ENCODE results near the gene KSR2.

Gene KSR2

DNA sequence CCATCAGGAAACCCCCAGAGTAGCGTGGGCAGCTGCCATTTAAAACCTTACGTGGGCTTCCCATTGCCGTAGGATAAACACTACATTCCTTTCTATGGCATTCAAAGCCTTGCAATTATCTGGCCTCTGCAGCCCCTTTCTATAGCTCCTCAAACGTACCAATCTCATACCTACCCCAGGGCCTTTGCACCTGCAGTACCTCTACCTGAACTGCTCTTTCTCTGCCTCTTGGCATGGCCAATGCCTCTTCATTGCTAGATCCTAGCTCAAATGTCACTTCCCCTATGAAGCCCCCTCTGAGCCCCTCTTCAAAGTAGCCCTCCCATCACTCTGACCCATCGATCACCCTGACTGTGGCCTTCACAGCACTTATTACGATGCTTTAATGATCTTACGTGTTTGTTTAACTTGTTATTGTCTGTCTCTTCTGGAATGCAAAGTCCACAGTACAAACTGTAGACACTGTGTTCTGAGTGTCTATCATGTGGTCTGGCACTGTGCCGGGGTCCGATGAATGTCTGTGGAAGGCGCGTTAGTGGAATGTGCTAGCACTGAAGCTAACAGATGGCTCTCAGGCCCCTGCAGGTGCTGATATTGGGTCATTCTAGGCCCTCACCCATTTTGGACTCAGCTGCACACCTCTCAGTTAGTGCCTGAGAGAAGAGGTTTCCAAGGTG is 450.1 kb downstream of the KSR2 start:
- Histone ChIP-seq H3K27me3 (ENCODE audit: control insufficient read depth, insufficient read depth, low read length, poor library complexity, severe bottlenecking) (no peaks in the 10 kb centered on the region), H3K9me3 (ENCODE audit: control insufficient read depth, low read length) (no peaks in the 10 kb centered on the region), H3K4me1 (ENCODE audit: control insufficient read depth, insufficient read depth, low read length) (peaks cover 9% of the 10 kb centered on the region), H3K4me3 (ENCODE audit: insufficient read depth, low read depth, low read length) (no peak overlapping the region), H3K36me3 (ENCODE audit: control insufficient read depth, insufficient read depth, low read length) (no peaks in the 10 kb centered on the region), H3K27ac (ENCODE audit: insufficient read depth, low read depth, low read length, poor library complexity, severe bottlenecking) (no peak overlapping the region)
- WGBS, 2 experiments = 86 to 88% methylated on average over 11 of the region's 11 CpGs

DNA sequence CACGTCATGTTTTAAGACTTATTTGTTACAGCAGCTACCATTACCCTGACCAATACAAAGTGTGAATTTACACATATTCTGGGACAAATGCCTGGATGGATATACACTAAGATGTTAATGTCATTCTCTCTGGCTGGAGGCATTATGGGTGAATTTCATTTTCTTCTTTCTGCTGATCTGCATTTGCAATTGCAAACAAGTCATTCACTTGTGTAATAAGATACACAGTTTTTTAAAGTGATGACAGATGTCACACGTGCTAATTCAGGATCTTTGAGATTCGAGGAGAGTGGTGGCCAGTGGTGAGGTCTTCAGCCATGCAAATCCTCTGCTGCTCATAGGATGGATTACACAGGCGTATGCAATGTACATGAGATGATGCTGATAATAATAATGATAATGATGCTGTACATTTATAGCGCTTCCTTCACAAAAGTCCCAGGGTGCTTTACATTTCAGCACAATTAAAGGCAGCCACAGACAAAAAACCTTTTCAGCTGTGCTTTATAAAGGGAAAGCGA is 451.5 kb downstream of the KSR2 start:
- WGBS, 2 experiments = 91 to 95% methylated on average over 5 of the region's 6 CpGs
- no peak overlapping the region for H3K27ac ChIP-seq (ENCODE audit: insufficient read depth, low read depth, low read length, poor library complexity, severe bottlenecking)
- no peaks in the 10 kb centered on the region for H3K9me3 ChIP-seq (ENCODE audit: control insufficient read depth, low read length)
- H3K27me3 ChIP-seq (ENCODE audit: control insufficient read depth, insufficient read depth, low read length, poor library complexity, severe bottlenecking) = no peaks in the 10 kb centered on the region
- H3K36me3 ChIP-seq (ENCODE audit: control insufficient read depth, insufficient read depth, low read length) = no peaks in the 10 kb centered on the region
- peaks cover 13% of the 10 kb centered on the region for H3K4me1 ChIP-seq (ENCODE audit: control insufficient read depth, insufficient read depth, low read length)
- H3K4me3 ChIP-seq (ENCODE audit: insufficient read depth, low read depth, low read length) = no peak overlapping the region

DNA sequence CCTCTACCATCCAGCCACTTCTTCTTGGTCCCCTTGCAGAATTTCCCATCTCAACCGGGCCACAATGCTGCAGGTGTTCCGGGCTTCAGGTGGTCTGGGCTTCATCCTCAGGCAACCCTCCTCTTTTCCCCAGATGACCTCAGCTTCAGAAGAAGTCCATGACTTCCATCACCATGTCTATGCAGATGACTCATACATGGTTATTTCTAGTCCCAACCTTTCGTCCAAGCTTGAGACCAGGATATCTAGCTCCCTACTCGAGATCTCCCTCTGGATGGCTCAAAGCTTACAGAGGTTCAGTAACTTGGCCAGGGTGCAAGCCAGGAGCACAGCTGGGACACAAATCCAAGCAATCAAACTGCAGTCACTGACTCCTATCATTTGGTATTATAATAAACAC is 452.8 kb downstream of the KSR2 start:
- Histone ChIP-seq H3K4me3 (ENCODE audit: insufficient read depth, low read depth, low read length) (no peak overlapping the region), H3K27ac (ENCODE audit: insufficient read depth, low read depth, low read length, poor library complexity, severe bottlenecking) (no peak overlapping the region), H3K4me1 (ENCODE audit: control insufficient read depth, insufficient read depth, low read length) (peaks cover 13% of the 10 kb centered on the region), H3K36me3 (ENCODE audit: control insufficient read depth, insufficient read depth, low read length) (no peaks in the 10 kb centered on the region), H3K27me3 (ENCODE audit: control insufficient read depth, insufficient read depth, low read length, poor library complexity, severe bottlenecking) (no peaks in the 10 kb centered on the region), H3K9me3 (ENCODE audit: control insufficient read depth, low read length) (no peaks in the 10 kb centered on the region)
- WGBS, 2 experiments = 70 to 72% methylated on average over 4 of the region's 4 CpGs

DNA sequence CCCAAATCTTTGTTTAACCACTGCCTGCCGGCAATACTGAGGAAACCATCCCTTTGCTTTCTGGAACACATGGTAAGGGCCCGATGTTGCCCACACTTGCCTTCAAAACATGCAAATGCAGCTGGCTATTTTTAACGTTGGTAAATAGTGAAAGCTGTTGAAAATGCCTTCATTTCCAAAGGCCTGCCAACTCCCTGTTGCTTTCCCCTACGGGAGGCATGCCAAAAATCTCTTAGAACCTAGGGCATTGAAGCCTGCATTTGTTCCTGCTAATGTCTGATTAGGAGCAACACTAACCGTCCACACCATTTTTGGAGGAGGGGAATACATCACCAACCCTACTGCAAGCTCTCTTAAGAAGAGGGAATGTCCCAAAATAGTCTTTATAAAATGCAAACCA is 454.8 kb downstream of the KSR2 start:
- WGBS, 2 experiments = 19 to 36% methylated on average over 5 of the region's 5 CpGs
- Histone ChIP-seq H3K27me3 (ENCODE audit: control insufficient read depth, insufficient read depth, low read length, poor library complexity, severe bottlenecking) (no peaks in the 10 kb centered on the region), H3K4me3 (ENCODE audit: insufficient read depth, low read depth, low read length) (no peak overlapping the region), H3K36me3 (ENCODE audit: control insufficient read depth, insufficient read depth, low read length) (no peaks in the 10 kb centered on the region), H3K4me1 (ENCODE audit: control insufficient read depth, insufficient read depth, low read length) (peaks cover 13% of the 10 kb centered on the region), H3K9me3 (ENCODE audit: control insufficient read depth, low read length) (no peaks in the 10 kb centered on the region), H3K27ac (ENCODE audit: insufficient read depth, low read depth, low read length, poor library complexity, severe bottlenecking) (no peak overlapping the region)

DNA sequence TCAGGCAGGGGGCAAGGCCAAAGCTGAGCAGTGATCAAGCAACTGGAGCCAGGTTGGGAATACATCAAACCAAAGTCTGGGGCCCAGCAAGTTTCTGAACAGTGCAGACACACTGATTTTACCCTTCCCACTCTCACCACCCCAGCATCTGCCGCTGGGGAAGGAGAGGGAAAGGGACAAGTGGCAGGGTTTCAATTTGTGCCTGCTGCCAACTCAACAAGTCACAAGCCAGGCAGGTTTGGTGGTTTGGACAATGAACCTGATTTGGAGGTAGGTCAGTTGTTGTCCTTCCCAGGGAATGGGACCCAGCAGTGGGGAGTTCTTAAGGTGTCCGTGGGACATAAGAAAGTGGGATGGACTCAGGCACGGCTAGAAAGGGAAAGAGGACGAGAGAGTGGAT is 455.4 kb downstream of the KSR2 start:
- Histone ChIP-seq H3K36me3 (ENCODE audit: control insufficient read depth, insufficient read depth, low read length) (no peaks in the 10 kb centered on the region), H3K27ac (ENCODE audit: insufficient read depth, low read depth, low read length, poor library complexity, severe bottlenecking) (no peak overlapping the region), H3K27me3 (ENCODE audit: control insufficient read depth, insufficient read depth, low read length, poor library complexity, severe bottlenecking) (no peaks in the 10 kb centered on the region), H3K4me1 (ENCODE audit: control insufficient read depth, insufficient read depth, low read length) (peaks cover 13% of the 10 kb centered on the region), H3K4me3 (ENCODE audit: insufficient read depth, low read depth, low read length) (no peak overlapping the region), H3K9me3 (ENCODE audit: control insufficient read depth, low read length) (no peaks in the 10 kb centered on the region)
- 80 to 82% methylated on average over 4 of the region's 4 CpGs for WGBS, 2 experiments

DNA sequence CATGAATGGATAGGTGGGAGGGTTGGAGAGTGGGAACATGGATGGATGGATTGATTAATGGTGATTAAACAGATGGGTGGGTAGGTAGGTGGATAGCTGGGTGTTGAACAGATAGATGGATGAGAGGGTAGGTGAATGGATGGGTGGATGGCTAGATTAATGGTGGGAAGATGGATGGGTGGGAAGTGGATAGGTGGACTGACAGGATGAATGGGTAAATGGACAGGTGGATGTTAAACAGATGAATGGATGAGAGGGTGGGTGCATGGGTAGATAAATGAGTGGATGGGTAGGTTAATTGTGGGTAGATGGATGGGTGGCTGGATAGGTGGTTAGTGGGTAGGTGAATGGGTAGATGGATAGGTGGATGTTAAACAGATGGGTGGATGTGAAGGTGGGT is 460.3 kb downstream of the KSR2 start:
- Histone ChIP-seq H3K4me1 (ENCODE audit: control insufficient read depth, insufficient read depth, low read length) (peaks cover under 1% of the 10 kb centered on the region), H3K36me3 (ENCODE audit: control insufficient read depth, insufficient read depth, low read length) (no peaks in the 10 kb centered on the region), H3K27me3 (ENCODE audit: control insufficient read depth, insufficient read depth, low read length, poor library complexity, severe bottlenecking) (no peaks in the 10 kb centered on the region), H3K27ac (ENCODE audit: insufficient read depth, low read depth, low read length, poor library complexity, severe bottlenecking) (no peak overlapping the region), H3K4me3 (ENCODE audit: insufficient read depth, low read depth, low read length) (no peak overlapping the region), H3K9me3 (ENCODE audit: control insufficient read depth, low read length) (no peaks in the 10 kb centered on the region)

DNA sequence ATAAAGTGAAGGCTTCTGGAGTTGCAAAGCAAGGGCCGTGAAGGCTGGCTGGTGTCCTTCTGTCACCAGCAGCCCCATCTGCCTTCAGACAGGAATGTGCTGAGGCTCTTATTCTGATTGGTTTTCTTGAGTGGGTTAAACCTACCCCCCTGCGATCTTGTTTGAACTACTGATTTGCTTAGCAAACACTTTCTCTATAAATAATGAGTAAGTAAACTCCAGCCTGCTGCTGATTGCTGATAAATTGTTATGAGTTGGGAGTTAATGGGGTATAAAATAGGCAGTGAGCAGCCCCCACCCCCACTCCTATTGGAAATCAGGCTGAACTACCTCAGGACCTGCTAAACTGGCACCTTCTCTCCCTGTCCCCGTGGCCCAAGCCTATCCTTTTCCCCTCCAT is 461.2 kb downstream of the KSR2 start:
- 64 to 78% methylated on average over 2 to 3 of the region's 3 CpGs for WGBS, 2 experiments
- H3K27me3 ChIP-seq (ENCODE audit: control insufficient read depth, insufficient read depth, low read length, poor library complexity, severe bottlenecking) = no peaks in the 10 kb centered on the region
- H3K27ac ChIP-seq (ENCODE audit: insufficient read depth, low read depth, low read length, poor library complexity, severe bottlenecking) = no peak overlapping the region
- no peaks in the 10 kb centered on the region for H3K4me1 ChIP-seq (ENCODE audit: control insufficient read depth, insufficient read depth, low read length)
- H3K9me3 ChIP-seq (ENCODE audit: control insufficient read depth, low read length) = no peaks in the 10 kb centered on the region
- no peaks in the 10 kb centered on the region for H3K36me3 ChIP-seq (ENCODE audit: control insufficient read depth, insufficient read depth, low read length)
- H3K4me3 ChIP-seq (ENCODE audit: insufficient read depth, low read depth, low read length) = no peak overlapping the region

DNA sequence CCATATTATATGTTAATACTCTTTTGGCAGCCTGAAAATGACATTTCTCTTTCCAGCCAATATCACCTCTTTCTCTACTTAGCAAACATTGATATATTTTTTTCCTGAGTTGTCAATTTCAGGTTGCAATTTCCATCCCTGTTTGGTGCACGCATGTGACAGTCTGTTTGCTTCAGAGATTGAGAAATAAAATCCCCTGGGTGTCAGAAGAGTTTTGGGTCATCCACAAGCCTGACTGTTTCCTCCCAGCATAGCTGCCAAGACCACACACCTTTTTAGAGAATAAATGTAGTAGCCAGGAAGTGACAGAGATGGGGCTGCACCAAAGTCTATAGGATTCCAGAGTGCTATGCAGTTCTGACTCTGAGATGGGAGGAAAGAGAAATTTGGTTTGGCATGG is 462.5 kb downstream of the KSR2 start:
- Histone ChIP-seq H3K27ac (ENCODE audit: insufficient read depth, low read depth, low read length, poor library complexity, severe bottlenecking) (no peak overlapping the region), H3K27me3 (ENCODE audit: control insufficient read depth, insufficient read depth, low read length, poor library complexity, severe bottlenecking) (no peaks in the 10 kb centered on the region), H3K4me3 (ENCODE audit: insufficient read depth, low read depth, low read length) (no peak overlapping the region), H3K9me3 (ENCODE audit: control insufficient read depth, low read length) (no peaks in the 10 kb centered on the region), H3K36me3 (ENCODE audit: control insufficient read depth, insufficient read depth, low read length) (no peaks in the 10 kb centered on the region), H3K4me1 (ENCODE audit: control insufficient read depth, insufficient read depth, low read length) (no peaks in the 10 kb centered on the region)
- WGBS, 2 experiments = 97 to 100% methylated on average over 1 of the region's 1 CpG

DNA sequence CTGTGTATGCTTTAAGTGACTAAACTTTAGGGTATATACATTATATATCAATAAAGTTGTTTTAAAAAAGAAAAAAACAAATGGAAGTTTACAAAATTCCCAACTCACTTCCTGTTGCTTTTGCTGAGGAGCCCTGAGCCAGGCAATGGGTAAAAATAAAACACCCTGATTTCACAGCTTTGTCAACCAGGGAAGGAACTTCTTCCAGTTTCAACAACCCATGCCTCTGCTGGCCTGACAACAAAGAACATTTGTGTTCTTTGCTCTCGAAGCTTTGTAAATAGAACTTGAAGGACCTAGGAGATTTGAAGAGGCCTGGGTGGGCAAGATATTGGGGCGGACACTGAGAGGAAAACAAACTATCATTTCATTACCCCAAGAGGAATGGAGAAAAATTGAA is 466.2 kb downstream of the KSR2 start:
- Histone ChIP-seq H3K4me3 (ENCODE audit: insufficient read depth, low read depth, low read length) (no peak overlapping the region), H3K27me3 (ENCODE audit: control insufficient read depth, insufficient read depth, low read length, poor library complexity, severe bottlenecking) (no peaks in the 10 kb centered on the region), H3K4me1 (ENCODE audit: control insufficient read depth, insufficient read depth, low read length) (peaks cover 2% of the 10 kb centered on the region), H3K9me3 (ENCODE audit: control insufficient read depth, low read length) (no peaks in the 10 kb centered on the region), H3K36me3 (ENCODE audit: control insufficient read depth, insufficient read depth, low read length) (no peaks in the 10 kb centered on the region), H3K27ac (ENCODE audit: insufficient read depth, low read depth, low read length, poor library complexity, severe bottlenecking) (no peak overlapping the region)
- WGBS, 2 experiments = 82 to 100% methylated on average over 1 to 2 of the region's 2 CpGs

DNA sequence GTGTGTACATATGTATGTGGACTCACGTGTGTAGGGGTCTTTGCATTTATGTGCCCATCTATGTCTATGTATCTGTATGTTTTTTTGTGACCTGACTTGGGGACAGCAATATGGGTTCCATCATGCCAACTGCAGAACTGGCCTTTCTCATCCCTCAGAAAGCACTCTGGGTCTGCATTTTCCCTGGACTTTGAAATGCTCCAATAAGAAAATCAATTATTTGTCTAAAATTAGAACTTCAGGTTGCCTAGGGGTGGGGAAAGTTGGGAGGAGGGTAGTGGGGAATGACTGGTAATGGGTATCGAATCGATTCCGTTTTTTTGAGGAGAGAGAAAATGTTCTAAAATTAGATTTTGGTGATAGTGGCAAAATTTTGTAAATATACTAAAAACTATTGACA is 466.6 kb downstream of the KSR2 start:
- Histone ChIP-seq H3K4me3 (ENCODE audit: insufficient read depth, low read depth, low read length) (no peak overlapping the region), H3K9me3 (ENCODE audit: control insufficient read depth, low read length) (no peaks in the 10 kb centered on the region), H3K27ac (ENCODE audit: insufficient read depth, low read depth, low read length, poor library complexity, severe bottlenecking) (no peak overlapping the region), H3K4me1 (ENCODE audit: control insufficient read depth, insufficient read depth, low read length) (peaks cover 2% of the 10 kb centered on the region), H3K27me3 (ENCODE audit: control insufficient read depth, insufficient read depth, low read length, poor library complexity, severe bottlenecking) (no peaks in the 10 kb centered on the region), H3K36me3 (ENCODE audit: control insufficient read depth, insufficient read depth, low read length) (no peaks in the 10 kb centered on the region)
- 97 to 98% methylated on average over 4 of the region's 4 CpGs for WGBS, 2 experiments

All from ectodermal cell (in vitro differentiated cells).